Measurements from ENCODE around the gene COX5B.

DNA sequence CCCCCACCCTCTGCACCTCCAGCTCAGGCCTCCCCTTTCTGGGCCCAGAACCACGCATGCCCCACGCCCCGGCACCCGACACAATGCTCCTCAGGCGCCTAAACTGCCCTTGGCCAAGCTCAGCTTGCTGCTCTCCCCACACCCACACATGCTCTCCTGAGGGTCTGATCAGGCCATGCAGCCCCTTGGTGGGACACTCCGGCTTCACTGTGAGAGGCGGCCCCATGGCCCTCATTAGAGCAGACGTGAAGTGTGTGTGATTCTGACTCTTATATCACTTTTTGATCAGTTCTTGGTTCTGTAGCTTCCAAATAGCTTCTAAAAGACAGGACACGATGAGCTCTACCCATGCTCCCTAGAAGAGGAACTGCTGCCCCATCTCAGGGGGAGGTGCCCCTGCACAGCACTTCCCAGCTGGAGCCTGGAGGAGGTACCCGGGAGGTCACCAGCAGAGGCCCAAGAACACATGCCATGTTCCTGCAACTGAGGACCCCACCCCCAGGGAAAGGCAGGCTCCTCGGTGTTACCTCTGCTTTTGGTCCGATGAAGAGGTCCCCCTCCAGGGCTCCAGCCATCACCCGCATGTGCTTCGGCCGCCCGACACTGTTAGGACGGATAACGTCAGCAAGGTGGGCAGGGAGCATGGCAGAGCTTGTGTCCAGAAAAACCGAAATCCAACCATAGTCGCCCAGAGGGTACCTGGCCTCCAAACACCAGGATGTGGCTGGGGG, 14.3 kb downstream of the COX5B start:
- TF ChIP-seq TAF1 (IDR thresholded peaks at IDR 0.05; ENCODE audit: borderline replicate concordance, low read depth, low read length) (no peak), POLR2AphosphoS5 (IDR thresholded peaks at IDR 0.05; ENCODE audit: low read depth, low read length) (no peak)

Measured in GM12892 (cell line).